Vagina (tissue), 2 donors: ENCODE measurements around the gene ERC2. TPM values are rescaled to one million over a fixed set of nuclear protein-coding genes. Genes with fewer than 3 reads are reported as not detected.

Source experiments
- DNase-seq, 2 donors: peaks; one replicate each; pipeline ENCODE4 v3.0.0-alpha.2; 2017; ENCODE audit errors: extremely low spot score in 2 of 2
- H3K27ac ChIP-seq: fragments of 200-600 bp; sonication (generic); one replicate; pipeline ENCODE4 v1.5.1; 2019
- H3K27me3 ChIP-seq: fragments of 200-600 bp; sonication (generic); one replicate; pipeline ENCODE4 v1.5.1; 2019
- H3K36me3 ChIP-seq, 2 donors: fragments of 200-600 bp; sonication (generic); one replicate each; pipeline ENCODE4 v1.5.1; 2017 to 2019
- H3K4me1 ChIP-seq: fragments of 200-600 bp; sonication (generic); one replicate; pipeline ENCODE4 v1.5.1; 2019
- H3K4me3 ChIP-seq, 2 donors: fragments of 200-600 bp; sonication (generic); 1 replicate in 1 of 2; 2 replicates in 1 of 2; pipeline ENCODE4 v1.5.1; 2016 to 2019
- H3K9me3 ChIP-seq: fragments of 200-600 bp; sonication (generic); one replicate; pipeline ENCODE4 v1.5.1; 2019
- CTCF ChIP-seq, 3 experiments: fragments of 450-650 bp in 2 of 3; fragments of 200-600 bp in 1 of 3; sonication (generic) in 1 of 3; IDR thresholded peaks; one replicate each; pipeline ENCODE4 v1.5.1; 2017 to 2019; ENCODE audit warnings: antibody characterized with exemption in 3 of 3, mild to moderate bottlenecking in 2 of 3, moderate library complexity in 2 of 3
- POLR2A ChIP-seq, 2 donors: fragments of 450-650 bp; IDR thresholded peaks; one replicate each; pipeline ENCODE4 v1.6.1; 2017; ENCODE audit warnings: antibody characterized with exemption in 2 of 2, mild to moderate bottlenecking in 2 of 2, moderate library complexity in 2 of 2
- POLR2AphosphoS5 ChIP-seq, 2 donors: sonication (generic); formaldehyde crosslinking; IDR thresholded peaks; one replicate each; pipeline ENCODE4 v1.9.0; 2017; ENCODE audit warnings: antibody characterized with exemption in 2 of 2, mild to moderate bottlenecking in 2 of 2, low read depth in 1 of 2; ENCODE audit not compliant: insufficient read depth in 1 of 2
- intact Hi-C: fragments of 100-400 bp; cut with DNase I; formaldehyde crosslinking; loops from one replicate; pipeline ENCODE4 v1.15.1; 2023
- total RNA-seq: library from RNA; depleted of rRNA; stranded (reverse); fragments of >200 nt; gene quantifications from one replicate; pipeline ENCODE4 v1.2.3, GENCODE V29; 2016

Gene ERC2
- total RNA-seq, 1 donor from 2014 or later, result 1.2 TPM

GRCh38 chr3:55942868-55943267, 525.4 kb downstream of the ERC2 start:
- TF ChIP-seq CTCF (IDR thresholded peaks at IDR 0.05), result no peak
- no peak for TF ChIP-seq POLR2AphosphoS5 (IDR thresholded peaks at IDR 0.05; ENCODE audit: insufficient read depth in 1 of 2, low read depth in 1 of 2)
- TF ChIP-seq POLR2A (IDR thresholded peaks at IDR 0.05), result no peak
- no peak overlapping the region for H3K4me3 ChIP-seq
- H3K27ac ChIP-seq, result no peak overlapping the region
- intact Hi-C loops, result no loop called here
- no peak for DNase-seq
- no peaks in the 10 kb centered on the region for H3K4me1 ChIP-seq
- no peaks in the 10 kb centered on the region for H3K27me3 ChIP-seq
- H3K36me3 ChIP-seq, result no peaks in the 10 kb centered on the region
- no peaks in the 10 kb centered on the region for H3K9me3 ChIP-seq

DNA sequence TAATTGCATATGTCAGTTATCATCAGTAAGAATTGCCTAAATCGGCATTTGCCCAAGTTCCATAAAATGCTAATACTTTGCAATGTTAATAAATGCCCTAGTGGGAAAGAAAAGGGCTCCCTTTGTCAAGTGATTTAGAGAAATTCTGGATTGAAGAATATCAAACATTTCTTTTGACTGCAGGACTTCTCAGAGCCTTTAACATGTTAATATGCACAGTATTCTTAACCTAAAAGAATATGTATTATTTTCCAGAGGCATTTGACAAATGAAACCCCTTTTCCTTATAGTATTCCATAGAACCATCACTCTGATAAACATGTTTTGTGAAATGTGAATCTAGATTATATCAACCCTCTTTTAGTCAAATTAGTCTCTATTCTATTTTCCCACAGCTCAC, 529.0 kb downstream of the ERC2 start:
- intact Hi-C loops, result no loop called here
- Histone ChIP-seq H3K36me3 (no peaks in the 10 kb centered on the region), H3K4me1 (no peaks in the 10 kb centered on the region), H3K4me3 (no peak overlapping the region), H3K27me3 (no peaks in the 10 kb centered on the region), H3K27ac (no peak overlapping the region), H3K9me3 (no peaks in the 10 kb centered on the region)
- TF ChIP-seq POLR2AphosphoS5 (IDR thresholded peaks at IDR 0.05; ENCODE audit: insufficient read depth in 1 of 2, low read depth in 1 of 2) (no peak), POLR2A (IDR thresholded peaks at IDR 0.05) (no peak), CTCF (IDR thresholded peaks at IDR 0.05) (no peak)
- DNase-seq, result no peak

GRCh38 chr3:55937301-55937700, 531.0 kb downstream of the ERC2 start:
- H3K27ac ChIP-seq, result no peak overlapping the region
- H3K27me3 ChIP-seq, result no peaks in the 10 kb centered on the region
- intact Hi-C loops, result no loop called here
- no peaks in the 10 kb centered on the region for H3K4me1 ChIP-seq
- DNase-seq, result no peak
- H3K36me3 ChIP-seq, result no peaks in the 10 kb centered on the region
- TF ChIP-seq CTCF (IDR thresholded peaks at IDR 0.05) (no peak), POLR2AphosphoS5 (IDR thresholded peaks at IDR 0.05; ENCODE audit: insufficient read depth in 1 of 2, low read depth in 1 of 2) (no peak), POLR2A (IDR thresholded peaks at IDR 0.05) (no peak)
- no peaks in the 10 kb centered on the region for H3K9me3 ChIP-seq
- H3K4me3 ChIP-seq, result no peak overlapping the region

GRCh38 chr3:55936549-55937052, 531.7 kb downstream of the ERC2 start:
- Histone ChIP-seq H3K4me3 (no peak overlapping the region), H3K36me3 (no peaks in the 10 kb centered on the region), H3K9me3 (no peaks in the 10 kb centered on the region), H3K27ac (no peak overlapping the region), H3K27me3 (no peaks in the 10 kb centered on the region), H3K4me1 (no peaks in the 10 kb centered on the region)
- TF ChIP-seq CTCF (IDR thresholded peaks at IDR 0.05) (no peak), POLR2A (IDR thresholded peaks at IDR 0.05) (no peak), POLR2AphosphoS5 (IDR thresholded peaks at IDR 0.05; ENCODE audit: insufficient read depth in 1 of 2, low read depth in 1 of 2) (no peak)
- no peak for DNase-seq
- intact Hi-C loops, result no loop called here

- H3K4me1 ChIP-seq, result no peaks in the 10 kb centered on the region
- no peak overlapping the region for H3K4me3 ChIP-seq
- H3K27me3 ChIP-seq, result no peaks in the 10 kb centered on the region
- H3K9me3 ChIP-seq, result no peaks in the 10 kb centered on the region
- no peaks in the 10 kb centered on the region for H3K36me3 ChIP-seq
- no peak for TF ChIP-seq POLR2AphosphoS5 (IDR thresholded peaks at IDR 0.05; ENCODE audit: insufficient read depth in 1 of 2, low read depth in 1 of 2)
- no peak for TF ChIP-seq CTCF (IDR thresholded peaks at IDR 0.05)
- TF ChIP-seq POLR2A (IDR thresholded peaks at IDR 0.05), result no peak
- intact Hi-C loops, result no loop called here
- no peak overlapping the region for H3K27ac ChIP-seq
- DNase-seq, result no peak
Measured at GRCh38 chr3:55935241-55935640, 533.0 kb downstream of the ERC2 start.
